Endothelial cell of umbilical vein (primary cell): ENCODE measurements around the gene KIF26A. TPM values are rescaled to one million over a fixed set of nuclear protein-coding genes. Genes with fewer than 3 reads are reported as not detected.

Source experiments
- BruUV-seq: library from RNA; stranded (reverse); fragments of 400-500 nt; replicated peaks from 2 replicates; lab custom pipeline; 2021; lab: Mats Ljungman, UMichigan
- CTCF ChIA-PET: fragments of 300-600, 350-600 bp; sonication (Branson Sonifier 250); formaldehyde crosslinking; loops from one replicate; lab custom pipeline; 2021; ENCODE audit warnings: antibody characterized with exemption, inconsistent platforms; lab: Charles Lee
- POLR2A ChIA-PET: fragments of 300-600, 350-600 bp; sonication (Branson Sonifier 250); formaldehyde crosslinking; loops from one replicate; lab custom pipeline; 2021; ENCODE audit warnings: antibody characterized with exemption, inconsistent platforms; lab: Charles Lee
- DNase-seq: peaks from one replicate; pipeline ENCODE4 v3.0.0-alpha.2; 2011; ENCODE audit warnings: low read depth, low spot score
- FAIRE-seq: peaks from 2 replicates; lab custom pipeline; 2011; peaks lifted over from hg19 to GRCh38; lab: Jason Lieb, UNC
- H2AFZ ChIP-seq: 2 replicates; pipeline ENCODE4 v1.6.0; 2012; ENCODE audit warnings: low read depth, low read length, control low read depth, inconsistent platforms
- H3K27ac ChIP-seq: 2 replicates; pipeline ENCODE4 v1.5.1; 2011; ENCODE audit warnings: low read depth, mild to moderate bottlenecking, control low read depth, low read length, moderate library complexity; ENCODE audit not compliant: insufficient read depth
- H3K27me3 ChIP-seq, 2 experiments: 2 replicates each; pipeline versions ENCODE4 v1.6.0 to v1.6.1; 2011; ENCODE audit warnings: low read length in 2 of 2, mixed read lengths in 1 of 2; ENCODE audit not compliant: control insufficient read depth in 2 of 2, insufficient read depth in 2 of 2
- H3K36me3 ChIP-seq, 2 experiments: 2 replicates in 1 of 2; 3 replicates in 1 of 2; pipeline ENCODE4 v1.5.1; 2011; ENCODE audit warnings: low read length in 2 of 2, mild to moderate bottlenecking in 1 of 2, moderate library complexity in 1 of 2; ENCODE audit not compliant: control insufficient read depth in 2 of 2, insufficient read depth in 2 of 2; ENCODE audit errors: extremely low read depth in 1 of 2
- H3K4me1 ChIP-seq: 3 replicates; pipeline ENCODE4 v1.5.1; 2011; ENCODE audit warnings: mild to moderate bottlenecking, low read length; ENCODE audit not compliant: control insufficient read depth, insufficient read depth; ENCODE audit errors: extremely low read depth
- H3K4me2 ChIP-seq: 2 replicates; pipeline ENCODE4 v1.6.1; 2011; ENCODE audit warnings: low read length, control low read depth, mixed read lengths; ENCODE audit not compliant: insufficient read depth
- H3K4me3 ChIP-seq, 3 experiments: fragments of 200-600 bp in 1 of 3; sonication (generic), shearing (Covaris generic) in 1 of 3; replicated peaks in 1 of 3; 2 replicates each; pipeline ENCODE4 v1.5.1; 2011 to 2016; ENCODE audit warnings: control low read depth in 3 of 3, low read length in 3 of 3, mild to moderate bottlenecking in 2 of 3, inconsistent platforms in 1 of 3, low read depth in 1 of 3, moderate library complexity in 1 of 3; ENCODE audit not compliant: insufficient read depth in 1 of 3
- H3K79me2 ChIP-seq: 2 replicates; pipeline ENCODE4 v1.6.0; 2012; ENCODE audit warnings: low read length, inconsistent platforms; ENCODE audit not compliant: control insufficient read depth, insufficient read depth
- H3K9ac ChIP-seq: replicated peaks from 2 replicates; pipeline ENCODE3; 2011; ENCODE audit warnings: low read length, control low read depth; ENCODE audit not compliant: insufficient read depth; ENCODE audit errors: extremely low read depth
- H3K9me1 ChIP-seq: replicated peaks from 3 replicates; pipeline ENCODE4 v1.6.0; 2011; ENCODE audit warnings: mild to moderate bottlenecking, low read length; ENCODE audit not compliant: control insufficient read depth, insufficient read depth; ENCODE audit errors: extremely low read depth
- H3K9me3 ChIP-seq: replicated peaks from 2 replicates; pipeline ENCODE4 v1.5.1; 2012; ENCODE audit warnings: low read length, inconsistent platforms; ENCODE audit not compliant: control insufficient read depth, insufficient read depth
- H4K20me1 ChIP-seq: replicated peaks from 2 replicates; pipeline ENCODE3; 2011; ENCODE audit warnings: mild to moderate bottlenecking, low read length; ENCODE audit not compliant: control insufficient read depth, insufficient read depth; ENCODE audit errors: extremely low read depth
- CTCF ChIP-seq, 2 donors: IDR thresholded peaks; 1 replicate in 1 of 2; 2 replicates in 1 of 2; pipeline ENCODE4 v1.5.1; 2011; ENCODE audit warnings: low read length in 2 of 2, mild to moderate bottlenecking in 2 of 2, moderate library complexity in 2 of 2, control low read depth in 1 of 2, inconsistent platforms in 1 of 2, low read depth in 1 of 2; ENCODE audit not compliant: insufficient read depth in 1 of 2; ENCODE audit errors: extremely low read depth in 1 of 2
- EZH2 ChIP-seq: IDR thresholded peaks from 2 replicates; pipeline ENCODE4 v1.6.1; 2012; ENCODE audit warnings: borderline replicate concordance, low read depth, mild to moderate bottlenecking, moderate library complexity, low read length, inconsistent platforms; ENCODE audit not compliant: severe bottlenecking
- FOS ChIP-seq: IDR thresholded peaks from 2 replicates; pipeline ENCODE4 v1.6.1; 2011; ENCODE audit warnings: mild to moderate bottlenecking, low read length, moderate library complexity, borderline replicate concordance; ENCODE audit not compliant: insufficient read depth
- GATA2 ChIP-seq: IDR thresholded peaks from 2 replicates; pipeline ENCODE4 v1.7.0; 2011; ENCODE audit warnings: low read depth, mild to moderate bottlenecking, moderate library complexity, mixed read lengths, low read length; ENCODE audit not compliant: insufficient read length, insufficient read depth
- JUN ChIP-seq: IDR thresholded peaks from 2 replicates; pipeline ENCODE4 v1.6.1; 2011; ENCODE audit warnings: borderline replicate concordance, low read depth; ENCODE audit not compliant: insufficient read length, insufficient read depth
- MAX ChIP-seq: IDR thresholded peaks from 2 replicates; pipeline ENCODE4 v1.6.1; 2011; ENCODE audit not compliant: insufficient read depth, insufficient read length
- MYC ChIP-seq: IDR thresholded peaks from one replicate; pipeline ENCODE4 v1.6.1; 2011; ENCODE audit warnings: mild to moderate bottlenecking, low read depth, low read length
- POLR2A ChIP-seq: IDR thresholded peaks from 2 replicates; pipeline ENCODE4 v1.6.1; 2012; ENCODE audit warnings: low read depth, mild to moderate bottlenecking, control low read depth, low read length
- POLR2AphosphoS5 ChIP-seq: IDR thresholded peaks from 2 replicates; pipeline ENCODE4 v1.6.1; 2012; ENCODE audit warnings: low read depth, mild to moderate bottlenecking, control low read depth, low read length, moderate library complexity; ENCODE audit not compliant: insufficient read depth
- dilution Hi-C: fragments of 300-500 bp; cut with MboI; formaldehyde crosslinking; loops from one replicate; pipeline ENCODE4 v1.15.0; 2019; ENCODE audit warnings: low sequenced_read_pairs; ENCODE audit not compliant: extremely low pct_ligation_motif_present
- intact Hi-C: fragments of 100-400 bp; cut with micrococcal nuclease; formaldehyde crosslinking; loops from one replicate; pipeline ENCODE4 v1.10.0; 2022
- polyA plus RNA-seq, 4 experiments: library from polyadenylated mRNA; depleted of rRNA in 3 of 4; stranded (reverse) in 3 of 4; unstranded in 1 of 4; fragments of >200 nt; gene quantifications; 2 replicates each; pipeline versions ENCODE4 v1.2.1 to v1.2.3, GENCODE V29; 2011 to 2012; ENCODE audit warnings: missing spikeins in 1 of 4
- total RNA-seq: library from RNA; stranded (reverse); gene quantifications from 2 replicates; pipeline ENCODE4 v1.2.3, GENCODE V29; 2021

KIF26A gene
- total and polyA plus RNA-seq, 2 donors (not counting 3 experiments of a cell fraction or from before 2014, with no cell fraction given): 3.6 to 10.7 TPM

GRCh38 chr14:104142136-104142945 is 4.0 kb downstream of the KIF26A start:
- Histone ChIP-seq H3K4me2 (no peak overlapping the region), H2AFZ (no peak overlapping the region), H3K4me1 (peaks cover 14% of the 10 kb centered on the region), H4K20me1 (no peaks in the 10 kb centered on the region), H3K27me3 (no peaks in the 10 kb centered on the region), H3K27ac (no peak overlapping the region), H3K79me2 (peaks cover 3% of the 10 kb centered on the region), H3K9me3 (no peaks in the 10 kb centered on the region), H3K9ac (no peak overlapping the region), H3K36me3 (no peaks in the 10 kb centered on the region), H3K4me3 (no peak overlapping the region), H3K9me1 (no peaks in the 10 kb centered on the region)
- no TSS peak for BruUV-seq
- dilution Hi-C loops (no loop called here), intact Hi-C loops (no loop called here)
- DNase-seq (no peak), FAIRE-seq (no peak)
- ChIA-PET POLR2A (no interaction called here), CTCF (interaction anchor here (1.0 to 1.7 kb wide), 2 partner anchors 9 to 35 kb away, joined by 3 read pairs; no protein-coding TSS in a partner anchor)
- TF ChIP-seq JUN: no peak
- no peak for TF ChIP-seq FOS
- TF ChIP-seq EZH2: no peak
- TF ChIP-seq GATA2: no peak
- TF ChIP-seq POLR2AphosphoS5: no peak
- TF ChIP-seq CTCF (IDR thresholded peaks at IDR 0.05; ENCODE audit: extremely low read depth in 1 of 2, insufficient read depth in 1 of 2, low read depth in 1 of 2, low read length in 2 of 2): no peak
- TF ChIP-seq POLR2A: no peak
- TF ChIP-seq MAX: no peak
- TF ChIP-seq MYC: no peak
